Pancreas (tissue), 10 donors: ENCODE results near the gene ADAD2. TPM values are rescaled to one million over a fixed set of nuclear protein-coding genes. Genes with fewer than 3 reads are reported as not detected.

Source experiments
- ATAC-seq, 4 donors: fragments of 200-7000 bp; cut with Tn5 transposase; one replicate each; pipeline versions ENCODE4 v1.8.0 to v1.9.1; 2020; ENCODE audit warnings: mild to moderate bottlenecking in 4 of 4, moderate library complexity in 4 of 4
- DNase-seq, 6 donors: peaks; one replicate each; pipeline ENCODE4 v3.0.0-alpha.2; 2020
- FAIRE-seq: peaks from 2 replicates; lab custom pipeline; 2012; peaks lifted over from hg19 to GRCh38; lab: Jason Lieb, UNC
- H3K27ac ChIP-seq, 4 donors: fragments of 200-600 bp; sonication (generic); 1 replicate in 3 of 4; 2 replicates in 1 of 4; pipeline versions ENCODE4 v1.5.0 to v1.8.0; 2020
- H3K27me3 ChIP-seq, 4 donors: fragments of 200-600 bp; one replicate each; pipeline ENCODE4 v1.8.0; 2021
- H3K36me3 ChIP-seq, 3 donors: fragments of 200-600 bp; sonication (generic) in 1 of 3; one replicate each; pipeline versions ENCODE4 v1.5.0 to v1.8.0; 2020 to 2021
- H3K4me1 ChIP-seq, 3 donors: fragments of 200-600 bp; one replicate each; pipeline ENCODE4 v1.8.0; 2021
- H3K4me3 ChIP-seq, 4 donors: fragments of 200-600 bp; sonication (generic) in 2 of 4; one replicate each; pipeline versions ENCODE4 v1.5.0 to v1.8.0; 2020 to 2021
- H3K9me3 ChIP-seq, 4 donors: fragments of 200-600 bp; one replicate each; pipeline ENCODE4 v1.8.0; 2021
- CTCF ChIP-seq, 4 donors: fragments of 200-600 bp; sonication (generic) in 3 of 4; IDR thresholded peaks; one replicate each; pipeline versions ENCODE4 v1.5.0 to v1.8.0; 2021; ENCODE audit warnings: antibody characterized with exemption in 4 of 4
- WGBS, 2 donors: extraction: QIAGEN DNeasy Blood & Tissue Kit; methylation state at CpG; one replicate each; pipeline ENCODE4 v1.1.7; 2013; 5-methylcytosine and 5-hydroxymethylcytosine counted together
- intact Hi-C, 3 donors: fragments of 100-400 bp; cut with DNase I; formaldehyde crosslinking; loops; one replicate each; pipeline versions ENCODE4 v1.11.1 to v1.14.2; 2022
- polyA plus RNA-seq, 2 donors: library from polyadenylated mRNA; stranded (reverse); fragments of 200-250 nt; gene quantifications; one replicate each; pipeline ENCODE4 v1.2.3, GENCODE V29; 2013
- total RNA-seq, 6 donors: library from RNA; stranded (reverse); fragmentation: NEBNext Ultra II Directional in 4 of 6; extraction: Animal tissue kit (Norgen Biotek cat#: 25700) in 4 of 6; gene quantifications; one replicate each; pipeline versions ENCODE4 v1.2.1 to v1.2.4, GENCODE V29; 2021 to 2023
- donor health status: healthy with polysubstance abuse.
- donor health status: DM: no; HTN: no; CAD: no; lungs with moderate emphysema.
- donor health status: DM: no; HTN: no; CAD: no.
- donor health status: control.
- donor health status: control.
- donor health status: Bipolar disorder and iron deficiency.
- donor health status: DM: yes; HTN: yes; CAD: no.
- donor health status: DM: no; HTN: no; CAD: no.
- donor health status: DM: no; HTN: no; CAD: no.
- donor health status: DM: yes; HTN: yes; CAD: no.

The ADAD2 gene
- total and polyA plus RNA-seq, 8 donors: 0.19 to 3.8 (median 1.3) TPM; not detected in 4

DNA sequence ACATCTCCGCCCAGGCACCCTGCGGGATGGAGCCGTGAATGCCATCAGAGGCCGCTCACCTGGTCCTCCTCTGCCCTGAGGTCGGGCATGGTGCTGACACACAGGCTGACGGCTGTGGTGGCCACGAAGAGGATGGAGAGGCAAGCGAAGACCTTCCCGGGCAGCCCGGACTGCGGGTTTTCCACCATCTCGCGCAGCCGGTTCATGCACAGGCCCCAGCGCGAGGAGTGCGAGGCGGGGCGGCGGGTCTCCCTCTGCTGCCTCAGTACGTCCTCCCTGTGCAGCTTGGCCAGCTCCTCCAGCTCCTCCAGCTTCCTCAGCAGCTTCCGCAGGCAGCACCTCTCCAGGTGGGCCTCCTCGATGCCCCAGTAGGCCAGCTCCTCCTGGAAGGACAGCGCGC is 45.7 kb downstream of the ADAD2 start:
- Histone ChIP-seq H3K27ac (no peak overlapping the region), H3K27me3 (peaks cover 0 to 4% (median 0%) of the 10 kb centered on the region in 4 donors), H3K4me1 (no peaks in the 10 kb centered on the region), H3K4me3 (no peak overlapping the region), H3K9me3 (no peaks in the 10 kb centered on the region), H3K36me3 (no peaks in the 10 kb centered on the region)
- ATAC-seq (no peak), FAIRE-seq (no peak), DNase-seq (no peak)
- intact Hi-C loops: no loop called here
- TF ChIP-seq CTCF (IDR thresholded peaks at IDR 0.05): no peak
- WGBS, 2 donors: 71 to 77% methylated on average over 20 to 25 of the region's 25 CpGs

GRCh38 chr16:84237994-84238750 is 47.2 kb downstream of the ADAD2 start:
- Histone ChIP-seq H3K9me3 (no peaks in the 10 kb centered on the region), H3K4me1 (no peaks in the 10 kb centered on the region), H3K27me3 (peaks cover 0 to 4% (median 0%) of the 10 kb centered on the region in 4 donors), H3K4me3 (no peak overlapping the region), H3K36me3 (no peaks in the 10 kb centered on the region), H3K27ac (no peak overlapping the region)
- DNase-seq (no peak), ATAC-seq (no peak), FAIRE-seq (no peak)
- WGBS, 2 donors: 63 to 66% methylated on average over 17 of the region's 17 CpGs
- intact Hi-C loops: no loop called here
- no peak for TF ChIP-seq CTCF (IDR thresholded peaks at IDR 0.05)

DNA sequence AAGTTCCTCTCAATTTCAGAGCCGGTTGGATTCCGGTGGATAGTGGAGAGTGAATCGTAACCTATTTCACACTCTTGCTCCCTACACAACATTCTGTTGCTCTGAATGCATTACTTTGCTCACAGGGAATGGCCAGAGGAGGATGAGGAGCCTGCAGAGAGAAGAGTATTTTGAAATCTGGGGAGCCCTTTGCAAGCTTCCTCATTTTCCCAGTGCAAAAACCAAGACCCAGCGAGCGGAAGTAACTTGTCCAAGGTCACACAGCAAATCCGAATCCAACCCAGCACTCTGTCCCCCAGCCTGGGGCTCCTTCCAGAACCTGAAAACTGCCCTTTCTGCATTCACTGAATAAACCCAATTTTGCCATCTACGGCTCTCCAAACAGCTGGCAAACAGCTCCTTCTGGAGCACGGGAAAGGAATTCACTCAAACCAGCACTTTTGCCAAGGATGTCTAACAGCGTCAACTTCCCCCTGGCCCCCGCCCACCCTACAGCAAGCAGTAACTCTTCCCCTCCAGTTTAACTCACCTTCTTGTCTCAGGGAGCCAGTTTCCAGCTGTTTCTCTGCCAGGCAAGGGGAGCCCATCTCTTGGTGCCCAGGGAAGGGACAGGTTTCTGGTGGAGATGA is 48.3 kb downstream of the ADAD2 start:
- no peak for TF ChIP-seq CTCF (IDR thresholded peaks at IDR 0.05)
- intact Hi-C loops: no loop called here
- FAIRE-seq (no peak), ATAC-seq (no peak), DNase-seq (no peak)
- H3K4me3 ChIP-seq: no peak overlapping the region
- no peak overlapping the region for H3K27ac ChIP-seq
- H3K36me3 ChIP-seq: no peaks in the 10 kb centered on the region
- H3K9me3 ChIP-seq: no peaks in the 10 kb centered on the region
- H3K4me1 ChIP-seq: no peaks in the 10 kb centered on the region
- WGBS, 2 donors: 29 to 32% methylated on average over 10 of the region's 10 CpGs
- H3K27me3 ChIP-seq: peaks cover 0 to 4% (median 0%) of the 10 kb centered on the region in 4 donors

DNA sequence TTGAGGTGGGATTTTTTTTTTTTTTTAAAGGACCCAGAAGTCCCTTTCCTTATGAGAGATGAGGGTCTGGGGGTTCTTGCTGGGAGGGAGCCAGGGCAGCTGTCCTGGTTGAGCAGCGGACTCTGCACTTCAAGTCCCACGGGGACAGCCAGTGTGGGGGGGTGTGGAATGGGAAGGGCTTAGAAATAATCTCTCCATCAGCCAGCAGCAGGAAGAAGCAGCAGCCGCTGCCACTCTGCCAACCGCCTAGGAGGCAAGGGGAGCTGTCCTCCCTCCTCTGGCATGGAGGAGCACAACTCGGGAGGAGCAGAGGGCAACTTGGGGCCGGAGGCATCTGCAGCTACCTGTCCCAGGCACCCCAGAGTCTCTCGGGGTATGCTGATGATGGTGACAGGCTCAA is 49.0 kb downstream of the ADAD2 start, which contains the start of gene KCNG4:
KCNG4 (minus strand) TSS at position 104 of the 400 bp plus-strand sequence. CDS start 2,527 bp downstream, outside the sequence.
- FAIRE-seq (no peak), DNase-seq (no peak), ATAC-seq (no peak)
- no peak for TF ChIP-seq CTCF (IDR thresholded peaks at IDR 0.05)
- Histone ChIP-seq H3K9me3 (no peaks in the 10 kb centered on the region), H3K4me3 (no peak within 1 kb of the TSS), H3K4me1 (no peaks in the 10 kb centered on the region), H3K27ac (no peak within 1 kb of the TSS), H3K27me3 (peaks cover 0 to 4% (median 0%) of the 10 kb centered on the region in 4 donors), H3K36me3 (no peaks in the 10 kb centered on the region)
- intact Hi-C loops: no loop called here
- 19 to 43% methylated on average over 6 to 7 of the region's 7 CpGs for WGBS, 2 donors
